Measurements from ENCODE around the gene ANXA6.

DNA sequence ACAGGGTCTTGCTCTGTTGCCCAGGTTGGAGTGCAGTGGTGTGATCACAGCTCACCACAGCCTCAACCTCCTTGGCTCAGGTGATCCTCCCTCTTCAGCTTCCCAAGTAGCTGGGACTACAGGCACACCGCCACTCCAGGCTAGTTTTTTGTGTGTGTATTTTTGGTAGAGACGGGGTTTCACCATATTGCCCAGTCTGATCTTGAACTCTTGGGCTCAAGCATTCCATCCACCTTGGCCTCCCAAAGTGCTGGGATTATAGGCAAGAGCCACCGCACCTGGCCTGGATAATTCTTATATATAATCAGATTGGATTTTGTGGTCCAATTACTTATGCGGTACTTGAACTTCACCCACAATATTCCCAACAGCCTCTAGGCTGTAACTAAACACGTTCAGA is 46.5 kb upstream of the ANXA6 start:
- TF ChIP-seq, protein P1, sequence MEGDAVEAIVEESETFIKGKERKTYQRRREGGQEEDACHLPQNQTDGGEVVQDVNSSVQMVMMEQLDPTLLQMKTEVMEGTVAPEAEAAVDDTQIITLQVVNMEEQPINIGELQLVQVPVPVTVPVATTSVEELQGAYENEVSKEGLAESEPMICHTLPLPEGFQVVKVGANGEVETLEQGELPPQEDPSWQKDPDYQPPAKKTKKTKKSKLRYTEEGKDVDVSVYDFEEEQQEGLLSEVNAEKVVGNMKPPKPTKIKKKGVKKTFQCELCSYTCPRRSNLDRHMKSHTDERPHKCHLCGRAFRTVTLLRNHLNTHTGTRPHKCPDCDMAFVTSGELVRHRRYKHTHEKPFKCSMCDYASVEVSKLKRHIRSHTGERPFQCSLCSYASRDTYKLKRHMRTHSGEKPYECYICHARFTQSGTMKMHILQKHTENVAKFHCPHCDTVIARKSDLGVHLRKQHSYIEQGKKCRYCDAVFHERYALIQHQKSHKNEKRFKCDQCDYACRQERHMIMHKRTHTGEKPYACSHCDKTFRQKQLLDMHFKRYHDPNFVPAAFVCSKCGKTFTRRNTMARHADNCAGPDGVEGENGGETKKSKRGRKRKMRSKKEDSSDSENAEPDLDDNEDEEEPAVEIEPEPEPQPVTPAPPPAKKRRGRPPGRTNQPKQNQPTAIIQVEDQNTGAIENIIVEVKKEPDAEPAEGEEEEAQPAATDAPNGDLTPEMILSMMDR (IDR thresholded peaks at IDR 0.05): no peak
- no peak for TF ChIP-seq POLR2A (IDR thresholded peaks at IDR 0.05)
- TF ChIP-seq POLR2AphosphoS5 (IDR thresholded peaks at IDR 0.05): no peak

Data from stomach (tissue), 4 donors.